ENCODE measurements around the gene AP1B1.
A peak's percentile ranks its signal among the peaks of the same experiment; 100 is the strongest.

Gene AP1B1

DNA sequence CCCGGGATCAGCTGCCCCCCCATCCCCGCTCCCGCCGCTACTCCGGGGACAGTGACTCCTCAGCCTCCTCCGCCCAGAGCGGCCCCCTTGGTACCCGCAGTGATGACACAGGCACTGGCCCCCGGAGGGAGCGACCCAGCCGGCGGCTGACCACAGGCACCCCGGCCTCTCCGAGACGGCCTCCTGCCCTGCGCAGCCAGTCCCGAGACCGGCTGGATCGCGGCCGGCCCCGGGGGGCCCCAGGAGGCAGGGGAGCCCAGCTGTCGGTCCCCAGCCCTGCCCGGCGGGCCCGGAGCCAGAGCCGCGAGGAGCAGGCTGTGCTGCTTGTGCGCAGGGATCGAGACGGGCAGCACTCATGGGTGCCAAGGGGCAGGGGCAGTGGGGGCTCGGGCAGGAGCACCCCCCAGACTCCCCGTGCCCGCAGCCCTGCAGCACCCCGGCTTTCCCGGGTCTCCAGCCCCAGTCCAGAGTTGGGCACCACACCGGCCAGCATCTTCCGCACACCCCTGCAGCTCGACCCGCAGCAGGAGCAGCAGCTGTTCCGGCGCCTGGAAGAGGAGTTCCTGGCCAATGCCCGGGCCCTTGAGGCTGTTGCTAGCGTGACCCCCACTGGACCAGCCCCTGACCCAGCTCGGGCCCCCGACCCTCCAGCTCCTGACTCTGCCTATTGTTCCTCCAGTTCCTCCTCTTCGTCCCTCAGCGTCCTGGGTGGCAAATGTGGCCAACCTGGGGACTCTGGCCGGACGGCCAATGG lies 76.7 kb downstream of the AP1B1 start:
- no peak for DNase-seq

DNA sequence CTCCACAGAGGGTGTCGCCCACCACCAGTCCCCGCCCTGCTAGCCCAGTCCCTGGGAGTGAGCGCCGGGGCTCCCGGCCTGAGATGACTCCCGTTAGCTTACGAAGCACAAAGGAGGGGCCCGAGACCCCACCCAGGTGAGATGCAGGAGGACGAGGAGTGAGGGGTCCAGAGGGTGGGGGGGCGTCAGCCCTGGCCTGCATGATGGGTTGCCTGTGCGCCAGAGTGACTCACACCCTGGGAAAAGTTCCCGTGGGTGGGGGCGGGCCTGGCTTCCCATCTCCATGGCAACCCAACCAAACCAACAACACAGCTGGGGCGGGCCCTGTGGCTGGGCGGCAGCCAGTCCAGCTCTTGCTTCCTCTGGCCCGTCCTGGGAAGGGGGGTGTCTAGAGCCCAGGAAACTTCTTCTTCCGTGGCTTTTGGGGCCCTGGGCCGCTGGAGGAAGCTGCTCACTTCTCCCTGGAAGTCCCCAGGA lies 77.5 kb downstream of the AP1B1 start:
- peak; percentile 70 for DNase-seq

DNA sequence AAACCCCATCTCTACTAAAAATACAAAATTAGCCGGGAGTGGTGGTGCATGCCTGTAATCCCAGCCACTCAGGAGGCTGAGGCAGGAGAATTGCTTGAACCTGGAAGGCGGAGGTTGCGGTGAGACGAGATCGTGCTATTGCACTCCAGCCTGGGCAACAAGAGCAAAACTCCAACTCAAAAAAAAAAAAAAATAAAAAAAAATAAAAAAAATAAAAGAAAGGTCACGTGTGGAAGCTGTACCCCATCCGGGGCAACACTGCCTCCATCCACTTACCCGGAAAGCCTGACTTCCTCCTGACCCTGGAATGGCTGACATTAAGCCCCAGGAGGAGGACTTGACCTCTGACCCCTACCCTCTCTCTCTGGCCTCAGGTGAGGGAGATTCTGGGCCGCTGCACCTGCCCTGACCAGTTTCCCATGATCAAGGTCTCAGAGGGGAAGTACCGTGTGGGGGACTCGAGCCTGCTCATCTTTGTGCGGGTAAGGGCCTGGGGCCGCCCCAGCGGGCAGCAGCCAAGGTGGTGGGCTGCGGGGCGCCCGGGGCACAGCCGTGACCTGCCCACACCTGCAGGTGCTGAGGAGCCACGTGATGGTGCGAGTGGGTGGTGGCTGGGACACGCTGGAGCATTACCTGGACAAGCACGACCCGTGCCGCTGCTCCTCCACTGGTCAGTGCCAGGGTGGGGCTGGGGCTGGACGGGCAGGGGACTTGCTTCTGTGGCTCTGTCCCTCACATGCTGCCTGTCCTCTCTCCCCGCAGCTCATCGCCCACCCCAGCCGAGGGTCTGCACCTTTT lies 78.1 kb downstream of the AP1B1 start:
- no peak for DNase-seq

DNA sequence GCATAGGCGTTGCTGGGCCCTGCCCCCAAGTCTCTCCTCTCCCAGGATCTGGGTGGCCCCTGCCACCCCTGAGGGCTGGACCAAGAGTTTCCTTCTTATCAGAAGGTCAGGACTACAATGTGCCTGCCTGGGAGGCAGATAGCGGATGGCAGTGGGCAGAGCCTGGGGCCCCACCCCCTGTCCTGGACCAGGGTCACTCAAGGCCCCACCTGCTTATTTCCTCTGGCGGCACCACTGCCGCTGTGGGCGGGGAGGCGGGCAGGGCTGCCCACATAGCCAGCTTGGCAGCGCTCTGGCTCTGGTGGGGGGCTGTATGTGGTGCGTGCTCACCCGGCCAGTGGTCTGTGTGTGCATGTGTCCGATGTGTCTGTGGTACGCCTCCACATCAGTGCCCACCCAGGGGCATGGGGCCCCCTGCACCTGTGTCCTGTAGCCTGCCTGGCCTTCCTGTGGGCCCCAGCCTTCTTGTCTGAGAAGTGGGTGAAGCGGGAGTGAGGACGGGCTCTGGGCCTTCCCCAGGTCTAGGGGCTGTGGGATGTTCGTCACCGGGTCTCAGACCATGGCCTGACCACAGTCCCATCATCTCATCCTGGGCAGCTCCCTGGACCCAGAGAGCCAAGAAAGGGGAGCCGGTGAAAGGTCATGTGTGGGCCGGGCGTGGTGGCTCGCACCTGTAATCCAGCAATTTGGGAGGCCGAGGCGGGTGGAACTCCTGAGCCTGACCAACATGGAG lies 78.9 kb downstream of the AP1B1 start:
- DNase-seq = no peak

DNA sequence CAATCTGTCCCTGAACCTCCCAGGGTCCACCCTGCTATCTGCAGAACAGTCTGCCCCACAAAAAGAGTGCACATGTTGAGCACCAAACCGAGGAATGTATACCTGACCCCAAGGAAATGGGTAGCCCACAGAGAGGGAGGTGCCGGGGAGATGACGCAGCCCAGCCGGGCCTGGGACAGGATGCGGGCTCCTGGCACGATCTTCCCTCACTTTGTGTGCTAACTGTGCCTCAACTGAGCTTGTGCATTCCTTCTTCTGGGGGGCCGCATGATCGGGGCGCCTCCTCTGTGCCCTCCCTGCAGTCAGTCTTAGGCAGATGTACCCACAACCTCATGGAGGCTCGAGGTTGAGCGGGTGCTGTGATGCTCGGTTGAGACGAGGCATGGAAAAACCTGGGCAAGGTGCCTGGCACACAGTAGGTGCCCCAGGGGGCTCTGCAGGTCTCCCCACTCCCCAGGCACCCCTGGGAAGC lies 79.5 kb downstream of the AP1B1 start:
- peak; percentile 59 for DNase-seq

DNA sequence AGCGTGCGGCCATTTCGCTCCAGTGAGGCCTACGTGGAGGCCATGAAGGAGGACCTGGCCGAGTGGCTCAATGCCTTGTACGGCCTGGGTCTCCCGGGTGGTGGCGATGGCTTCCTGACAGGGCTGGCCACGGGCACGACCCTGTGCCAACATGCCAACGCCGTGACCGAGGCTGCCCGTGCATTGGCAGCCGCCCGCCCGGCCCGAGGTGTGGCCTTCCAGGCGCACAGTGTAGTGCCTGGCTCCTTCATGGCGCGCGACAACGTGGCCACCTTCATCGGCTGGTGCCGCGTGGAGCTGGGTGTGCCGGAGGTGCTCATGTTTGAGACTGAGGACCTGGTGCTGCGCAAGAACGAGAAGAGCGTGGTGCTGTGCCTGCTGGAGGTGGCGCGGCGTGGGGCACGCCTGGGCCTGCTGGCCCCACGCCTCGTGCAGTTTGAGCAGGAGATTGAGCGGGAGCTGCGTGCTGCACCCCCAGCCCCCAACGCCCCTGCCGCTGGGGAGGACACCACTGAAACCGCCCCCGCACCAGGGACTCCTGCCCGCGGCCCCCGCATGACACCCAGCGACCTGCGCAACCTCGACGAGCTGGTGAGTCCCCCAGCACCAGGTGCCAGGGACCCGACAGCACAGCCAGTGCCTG lies 80.1 kb downstream of the AP1B1 start:
- DNase-seq = no peak

DNA sequence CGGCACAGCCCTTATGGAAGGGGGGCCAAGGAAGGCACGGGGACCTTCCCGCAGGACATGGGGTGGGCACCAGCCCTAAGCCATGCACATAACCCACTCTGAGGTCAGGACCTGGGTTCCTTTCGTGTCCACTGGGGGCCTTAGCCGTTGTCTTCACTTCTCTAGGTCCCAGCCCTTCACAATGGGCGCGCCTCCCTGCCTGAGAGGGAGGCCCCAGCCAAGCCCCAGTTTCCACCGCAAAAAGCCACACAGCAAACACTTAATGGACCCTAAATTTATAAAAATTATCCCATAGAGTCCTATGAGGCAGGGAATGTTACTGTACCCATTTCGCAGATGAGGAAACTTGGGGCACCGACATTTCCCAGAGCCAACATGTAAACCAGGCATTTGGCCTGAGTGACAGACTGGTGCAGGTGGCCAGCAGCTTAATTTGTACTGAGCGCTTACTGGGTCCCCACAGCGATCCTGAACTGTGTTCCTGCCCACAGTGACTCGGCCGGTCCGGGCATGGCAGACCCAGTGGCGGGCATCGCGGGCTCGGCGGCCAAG lies 80.7 kb downstream of the AP1B1 start:
- DNase-seq = no peak

DNA sequence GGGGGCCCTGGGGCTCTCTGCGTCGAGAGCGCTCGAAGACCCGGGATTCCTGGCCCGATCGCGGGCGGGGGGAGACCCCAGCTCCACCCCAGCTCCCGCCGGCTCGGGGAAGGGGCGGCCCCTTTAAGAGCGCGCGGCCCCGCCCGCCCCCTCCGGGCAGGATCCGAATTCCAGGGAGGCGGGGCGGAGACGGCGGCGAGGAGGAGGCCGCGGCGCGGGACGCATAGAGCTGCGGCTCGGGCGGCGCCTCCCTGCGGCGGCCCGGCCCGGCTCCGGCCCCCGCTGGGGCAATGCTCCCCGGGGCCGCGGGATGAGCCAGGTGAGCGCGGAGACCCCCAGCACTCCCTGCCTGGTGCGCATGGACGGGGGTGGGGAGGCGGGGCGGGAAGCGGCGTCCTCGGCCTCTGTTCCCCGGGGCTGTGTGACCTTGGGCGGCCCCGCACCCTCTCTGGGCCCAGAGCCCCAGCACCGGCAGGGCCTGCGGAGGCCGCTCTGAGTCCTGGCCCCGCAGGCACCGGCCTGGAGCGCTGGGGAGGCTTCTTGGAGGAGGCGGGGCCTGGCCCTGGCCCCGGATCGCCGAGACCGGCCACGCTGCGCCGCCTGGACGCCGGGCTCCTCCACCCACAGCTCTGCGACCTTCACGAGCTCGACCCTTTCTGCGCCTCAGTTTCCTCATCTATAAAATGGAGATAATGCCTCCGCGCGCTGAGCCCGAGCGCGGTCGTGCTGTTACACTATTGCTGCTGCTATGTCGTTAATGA lies 81.4 kb downstream of the AP1B1 start:
- peak; percentile 31 for DNase-seq

DNA sequence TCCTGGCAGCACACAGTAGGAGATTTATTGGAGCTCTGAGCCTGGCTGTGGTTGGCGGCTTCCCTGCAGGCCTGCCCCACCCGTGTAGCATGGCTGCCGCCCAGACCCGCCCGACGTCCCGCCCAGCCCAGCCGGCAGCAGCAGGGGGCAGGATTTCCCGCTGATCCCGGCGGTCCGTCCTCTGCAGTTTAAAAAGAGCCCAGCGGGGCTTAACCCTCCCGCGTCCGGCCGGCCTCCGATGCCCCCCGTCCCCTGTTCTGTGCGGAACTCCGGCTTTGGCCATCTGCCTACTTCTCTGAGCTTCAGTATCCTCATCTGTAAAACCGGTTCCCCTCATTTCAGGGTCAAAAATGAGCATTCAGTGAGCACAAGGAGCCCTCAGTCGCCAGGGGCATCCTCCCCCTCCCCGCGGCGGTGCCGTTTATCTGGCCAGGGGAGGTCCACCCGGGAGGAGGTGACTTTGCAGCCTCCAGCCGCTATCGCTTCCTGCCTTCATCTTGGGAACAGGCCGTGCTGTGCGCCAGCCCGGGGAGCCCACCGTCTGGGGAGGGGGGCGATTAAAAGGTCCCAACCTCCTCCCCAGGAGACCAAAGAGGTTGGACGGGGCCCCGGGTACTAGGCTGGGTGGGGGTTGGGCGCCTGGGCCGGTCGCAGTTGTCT lies 82.1 kb downstream of the AP1B1 start, which contains the start of gene GAS2L1:
Gene GAS2L1 (plus strand): TSS at position 476 of the 660 bp plus-strand sequence. CDS start 1,456 bp downstream, outside the sequence.
- DNase-seq = peak; percentile 55

DNA sequence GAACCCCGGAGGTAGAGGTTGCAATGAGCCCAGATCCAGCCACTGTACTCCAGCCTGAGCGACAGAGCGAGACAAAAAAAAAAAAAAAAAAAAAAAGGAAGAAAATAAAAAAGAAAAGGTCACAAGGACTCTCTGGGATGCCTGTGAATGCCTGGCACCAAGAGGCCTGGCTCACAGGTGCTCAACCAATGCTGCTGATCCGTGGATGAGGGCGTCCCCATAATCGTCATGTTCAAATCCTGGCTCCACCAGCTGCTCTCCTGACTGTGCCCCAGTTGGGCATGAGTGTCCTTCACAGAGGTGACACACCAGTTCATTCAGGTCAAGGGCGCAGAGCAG lies 82.6 kb downstream of the AP1B1 start:
- no peak for DNase-seq

DNA sequence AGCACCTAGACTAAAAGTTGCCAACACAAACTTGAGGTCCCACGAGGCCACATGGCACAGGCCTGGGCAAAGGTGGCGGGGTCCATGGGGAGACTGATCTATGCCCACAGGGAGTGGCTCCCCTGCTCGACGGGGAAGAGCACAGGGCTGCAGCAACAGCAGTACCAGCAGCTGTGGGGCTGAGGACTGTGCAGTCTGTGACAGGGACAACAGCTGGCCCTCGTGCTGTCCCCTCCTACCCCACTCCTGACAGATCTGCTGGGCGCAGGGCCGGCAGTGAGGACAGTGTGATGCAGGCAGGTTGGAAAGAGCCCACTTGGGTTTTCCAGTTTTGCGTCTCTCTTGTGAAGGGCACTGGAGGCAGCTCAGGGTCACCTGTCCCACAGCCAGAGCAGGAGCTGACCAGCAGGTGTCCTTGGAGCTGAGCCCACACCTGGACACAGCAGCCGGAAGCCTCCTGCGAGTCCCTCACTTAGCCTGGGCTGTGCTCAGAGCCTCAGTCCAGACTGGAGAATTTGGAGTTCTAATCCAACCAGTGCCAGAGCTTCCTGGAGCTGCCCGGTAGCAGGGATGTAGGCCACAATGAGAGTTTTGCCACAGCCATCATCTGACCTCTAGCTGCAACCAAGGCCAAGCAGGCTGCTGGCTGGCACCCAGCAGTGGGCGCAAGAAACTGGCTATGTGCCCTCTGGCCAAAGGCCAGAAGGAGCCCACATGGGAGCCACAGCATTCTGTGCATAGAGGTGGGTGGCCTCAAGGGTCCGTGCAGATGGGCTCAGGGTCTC lies 85.5 kb downstream of the AP1B1 start:
- DNase-seq = no peak

DNA sequence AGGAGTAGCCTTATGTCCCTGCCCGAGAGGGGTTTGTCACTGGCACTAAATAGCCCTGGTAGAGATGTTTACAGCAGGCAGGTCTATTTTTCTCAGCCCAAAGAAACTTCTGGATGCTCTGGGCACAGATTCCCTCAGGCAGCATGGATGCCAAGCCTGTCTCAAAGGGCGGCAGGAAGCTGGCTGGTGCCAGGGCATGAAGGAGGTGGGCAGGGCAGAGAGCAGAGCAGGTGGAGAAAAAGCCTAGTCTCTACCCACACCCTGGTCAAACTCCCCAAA lies 86.0 kb downstream of the AP1B1 start:
- no peak for DNase-seq

DNA sequence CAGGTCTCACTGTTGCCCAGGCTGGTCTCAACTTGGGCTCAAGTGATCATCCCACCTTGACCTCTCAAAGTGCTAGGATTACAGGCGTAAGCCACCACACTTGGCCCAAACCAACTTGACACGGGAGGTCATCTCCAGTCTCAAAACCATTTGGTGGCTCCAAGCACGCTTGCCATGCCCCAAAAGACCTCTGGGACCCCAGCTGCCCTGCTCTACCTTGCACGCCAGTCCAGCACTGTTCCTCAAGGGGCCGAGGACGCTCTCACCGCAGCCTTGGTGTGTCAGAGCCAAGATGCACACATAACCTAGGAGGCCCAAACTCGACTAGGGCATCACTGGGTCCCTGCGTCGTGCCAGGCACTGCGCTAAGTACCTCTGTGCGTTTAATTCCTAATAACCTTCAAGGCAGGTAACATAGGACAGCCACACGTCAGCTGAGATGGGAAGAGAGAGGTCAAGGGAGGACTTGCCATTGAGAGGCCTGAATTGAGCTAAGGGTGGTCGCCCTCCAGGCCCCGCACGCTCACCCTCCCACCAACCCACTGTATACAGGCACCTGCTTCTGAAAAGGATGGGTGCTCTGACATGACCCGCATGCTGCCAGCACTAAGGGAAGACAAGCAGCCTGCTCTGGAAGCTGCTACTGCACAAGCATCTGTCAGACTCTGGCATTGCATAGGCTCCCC lies 86.5 kb downstream of the AP1B1 start:
- no peak for DNase-seq

DNA sequence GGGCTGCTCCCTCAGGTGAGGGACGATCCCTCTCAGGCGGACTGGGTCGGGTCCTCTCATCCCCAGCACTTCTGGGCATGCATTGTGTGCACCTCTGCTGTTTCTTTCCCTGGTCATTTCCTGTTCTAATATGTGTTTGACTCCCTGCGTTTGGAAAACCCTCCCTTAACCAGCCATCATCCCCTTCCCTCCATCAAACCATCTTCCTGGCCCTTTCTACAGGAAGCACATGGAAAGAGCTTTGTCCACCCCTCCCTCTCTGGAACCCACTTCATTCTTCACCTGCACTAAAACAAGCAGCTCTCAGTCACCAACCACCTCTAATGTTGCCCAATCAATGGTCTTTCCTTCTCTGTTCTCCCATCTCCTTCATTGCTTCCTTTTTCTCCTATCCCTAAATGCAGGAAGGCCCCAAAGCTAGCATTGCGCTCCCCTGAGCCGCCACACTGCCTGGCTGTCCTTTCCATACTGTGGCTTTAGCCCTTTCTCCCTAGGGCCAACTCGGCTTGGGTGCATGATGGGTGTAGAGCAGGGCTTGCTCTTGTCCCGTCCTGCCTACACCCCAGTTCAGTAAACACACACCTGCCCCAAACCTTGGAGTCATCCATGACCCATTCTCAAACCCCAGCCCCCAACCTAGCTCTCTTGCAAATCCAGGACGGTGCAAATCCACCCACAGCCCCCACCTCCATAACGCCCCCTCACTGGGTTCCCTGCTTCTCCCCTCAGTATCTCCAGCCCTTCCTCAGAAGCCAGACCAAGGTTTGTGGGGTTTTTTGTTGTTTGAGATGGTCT lies 87.4 kb downstream of the AP1B1 start:
- no peak for DNase-seq

DNA sequence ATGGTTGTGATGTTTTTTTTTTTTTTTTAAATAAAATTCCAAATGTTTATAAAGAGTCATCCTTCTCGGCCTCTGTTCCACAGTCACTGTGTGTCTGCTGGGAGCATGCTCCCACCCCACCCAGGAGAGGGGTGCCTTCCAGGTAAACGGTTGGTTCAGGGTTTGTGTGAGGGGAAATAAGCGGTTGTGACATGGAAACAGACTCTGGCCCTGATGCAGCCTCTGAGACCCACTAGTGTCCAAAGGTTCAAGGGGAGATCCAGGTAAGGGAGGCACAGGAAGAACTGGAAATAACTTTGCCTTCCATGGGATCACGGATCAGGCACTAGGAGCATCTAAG lies 87.9 kb downstream of the AP1B1 start:
- no peak for DNase-seq

DNA sequence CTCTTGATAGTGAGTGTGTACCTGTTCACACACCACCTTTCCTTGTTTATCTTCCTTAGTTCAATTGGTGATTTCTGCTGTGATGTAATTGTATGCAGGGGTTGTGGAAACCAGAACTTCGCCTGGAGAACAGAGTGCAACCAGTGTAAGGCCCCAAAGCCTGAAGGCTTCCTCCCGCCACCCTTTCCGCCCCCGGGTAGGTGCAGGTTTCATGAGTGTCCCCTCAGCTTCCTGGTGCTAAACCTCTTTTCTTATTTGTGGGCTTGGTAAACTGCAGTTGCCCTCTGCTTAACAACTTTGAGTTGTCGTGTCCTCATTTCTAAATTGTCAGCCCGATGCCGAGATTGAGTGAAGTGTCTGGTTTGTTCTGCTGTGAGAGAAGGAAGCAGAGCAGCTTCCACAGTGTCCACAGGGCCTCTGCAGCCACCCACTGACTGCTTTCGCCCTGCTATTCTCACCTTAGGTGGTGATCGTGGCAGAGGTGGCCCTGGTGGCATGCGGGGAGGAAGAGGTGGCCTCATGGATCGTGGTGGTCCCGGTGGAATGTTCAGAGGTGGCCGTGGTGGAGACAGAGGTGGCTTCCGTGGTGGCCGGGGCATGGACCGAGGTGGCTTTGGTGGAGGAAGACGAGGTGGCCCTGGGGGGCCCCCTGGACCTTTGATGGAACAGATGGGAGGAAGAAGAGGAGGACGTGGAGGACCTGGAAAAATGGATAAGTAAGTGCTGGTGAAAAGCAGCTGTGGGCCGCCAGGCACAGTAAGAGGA lies 89.1 kb downstream of the AP1B1 start:
- DNase-seq = no peak

DNA sequence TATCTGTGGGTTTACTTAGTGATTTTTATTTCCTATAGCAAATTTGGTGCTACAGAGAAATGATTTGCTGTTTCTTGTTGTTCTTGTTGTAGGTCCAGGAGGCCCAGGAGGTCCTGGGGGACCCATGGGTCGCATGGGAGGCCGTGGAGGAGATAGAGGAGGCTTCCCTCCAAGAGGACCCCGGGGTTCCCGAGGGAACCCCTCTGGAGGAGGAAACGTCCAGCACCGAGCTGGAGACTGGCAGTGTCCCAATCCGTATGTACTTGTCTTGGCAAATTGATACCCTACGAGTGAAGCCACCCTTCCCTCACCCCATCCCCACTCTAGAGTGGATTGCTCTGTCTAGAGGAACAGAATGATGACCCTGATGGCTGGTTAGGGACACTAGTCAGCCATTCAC lies 89.7 kb downstream of the AP1B1 start:
- DNase-seq = no peak

DNA sequence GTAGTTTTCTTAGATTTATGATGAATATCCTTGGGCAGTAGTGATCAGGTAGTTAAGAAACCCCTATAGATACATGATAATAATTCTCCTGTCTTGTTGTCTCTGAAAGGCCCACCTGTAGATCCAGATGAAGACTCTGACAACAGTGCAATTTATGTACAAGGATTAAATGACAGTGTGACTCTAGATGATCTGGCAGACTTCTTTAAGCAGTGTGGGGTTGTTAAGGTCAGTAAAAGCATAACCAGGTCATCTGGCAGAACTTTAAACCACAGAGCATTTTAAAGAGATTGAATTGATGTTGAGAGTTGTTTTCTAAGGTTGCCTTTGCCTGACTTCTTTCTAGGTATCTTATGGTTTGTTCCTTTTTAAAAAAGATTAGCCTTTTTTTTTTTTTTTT lies 96.0 kb downstream of the AP1B1 start:
- no peak for DNase-seq

DNA sequence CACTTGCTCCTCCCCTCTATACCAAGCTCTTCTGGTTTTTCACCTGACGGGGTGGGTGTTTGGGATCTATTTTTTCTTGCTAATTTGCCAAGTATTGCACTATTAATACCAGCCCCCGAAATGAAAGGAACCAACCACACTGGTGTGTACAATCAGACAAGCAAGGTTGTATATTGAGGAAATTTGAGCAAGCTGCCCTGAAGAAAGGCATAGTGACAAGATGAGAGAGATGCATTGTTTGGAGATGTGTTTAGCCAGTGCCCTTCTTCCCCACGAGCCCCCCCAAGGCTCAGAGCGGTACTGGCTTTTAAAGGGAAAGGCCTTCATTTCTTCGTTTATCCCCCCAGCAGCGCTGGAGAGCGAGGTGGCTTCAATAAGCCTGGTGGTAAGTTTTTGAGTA lies 97.2 kb downstream of the AP1B1 start:
- no peak for DNase-seq

All from activated CD4-positive, alpha-beta T cell treated with anti-CD3 and anti-CD28 coated beads, Interleukin-2, Interleukin-6, amounts not matched to agents 100 ng/mL and 50 ng/mL, durations not matched to agents 16 hours and 8 hours (primary cell).